SH-SY5Y (cell line): ENCODE measurements around the gene HOXA7.

Experiments
- GATA2 ChIP-seq: IDR thresholded peaks from 2 replicates; pipeline ENCODE4 v1.6.1; 2011; ENCODE audit warnings: mild to moderate bottlenecking, low read depth, low read length
- GATA3 ChIP-seq: IDR thresholded peaks from 2 replicates; pipeline ENCODE4 v1.6.1; 2011; ENCODE audit warnings: low read depth, mild to moderate bottlenecking, low read length, moderate library complexity

- TF ChIP-seq GATA2 (no peak), GATA3 (no peak)
Measured at GRCh38 chr7:27156916-27157701, 634 bp upstream of the HOXA7 start.
